GM21447 (cell line): ENCODE results near the gene PRKAG1.
A peak's percentile ranks its signal among the peaks of the same experiment; 100 is the strongest.

Source experiments
- ATAC-seq: cut with Tn5 transposase; IDR thresholded peaks from one replicate; pipeline ENCODE4 v1.9.1; 2021; ENCODE audit not compliant: unreplicated experiment

PRKAG1 gene

DNA sequence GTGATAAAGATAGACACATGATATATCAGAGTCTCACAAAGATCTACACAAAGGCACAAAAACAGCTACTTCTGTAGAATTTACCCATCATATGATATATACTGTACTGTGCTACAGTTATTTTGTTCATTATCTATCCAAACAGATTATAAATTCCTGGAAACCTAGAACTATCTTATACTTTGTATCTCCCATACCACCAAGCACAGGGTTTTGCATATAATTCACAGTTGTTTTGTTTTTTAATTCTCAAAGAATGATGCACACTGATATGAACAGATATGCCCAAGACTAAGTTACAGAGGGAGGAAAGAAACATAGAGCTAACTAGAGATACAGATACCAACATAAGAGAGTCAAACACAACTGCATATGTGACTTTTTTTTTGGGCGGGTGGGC, 3.4 kb downstream of the PRKAG1 start:
- ATAC-seq: no peak

DNA sequence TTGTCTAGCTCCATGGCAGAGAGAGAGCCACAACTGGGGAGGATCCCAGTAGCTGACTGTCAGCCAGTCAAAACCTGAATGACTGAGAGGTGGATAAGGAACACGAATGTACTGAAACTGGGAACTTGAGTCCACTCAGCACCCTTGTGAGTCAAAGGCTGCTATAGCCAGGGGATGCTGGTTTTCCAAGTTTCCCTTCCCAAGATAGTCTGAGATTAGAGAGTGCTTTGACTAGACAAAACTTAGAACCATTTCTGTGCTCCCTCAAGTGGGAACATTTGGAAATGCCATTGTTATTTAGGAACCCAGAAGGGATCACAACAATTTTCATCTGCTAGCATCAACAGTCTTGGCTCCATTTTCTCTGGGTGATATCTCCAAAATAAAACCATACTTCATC, 4.0 kb downstream of the PRKAG1 start:
- ATAC-seq: no peak

DNA sequence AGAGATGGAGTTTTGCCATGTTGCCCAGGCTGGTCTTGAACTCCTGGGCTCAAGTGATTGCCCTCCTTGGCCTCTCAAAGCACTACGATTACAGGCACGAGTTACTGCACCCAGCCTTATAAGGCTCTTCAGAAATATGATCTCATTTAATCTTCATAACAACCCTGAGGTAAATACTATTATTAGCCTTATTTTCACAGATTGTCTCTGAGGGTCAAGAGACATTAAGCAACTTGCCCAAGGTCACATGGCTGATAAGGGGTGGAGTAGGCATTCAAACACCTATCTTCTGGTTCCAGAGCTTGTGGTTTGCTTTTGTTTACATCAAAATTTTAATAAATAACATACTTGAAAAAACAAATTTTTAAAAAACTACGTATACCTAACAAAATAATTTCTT, 5.1 kb downstream of the PRKAG1 start:
- no peak for ATAC-seq

DNA sequence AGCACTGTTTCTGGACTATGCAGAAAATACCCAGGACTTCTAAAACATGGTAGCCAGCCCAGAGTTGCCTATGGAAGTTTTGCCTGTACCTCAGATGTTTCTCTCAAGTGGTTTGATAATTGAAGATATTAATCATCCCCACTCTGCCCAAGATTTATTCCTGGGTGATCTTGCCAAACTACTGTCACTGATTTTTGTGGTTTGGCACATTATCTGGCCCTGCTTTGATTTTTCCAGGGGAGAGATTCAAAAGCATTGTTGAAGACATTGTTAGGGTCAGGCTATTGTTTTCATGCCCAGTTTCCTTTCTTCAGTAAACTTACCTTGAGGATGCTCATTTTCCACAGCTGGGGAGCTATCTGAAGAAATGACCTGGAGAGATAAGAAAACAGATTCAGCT, 5.8 kb downstream of the PRKAG1 start:
- ATAC-seq: no peak

GRCh38 chr12:49010092-49010668, 8.4 kb downstream of the PRKAG1 start:
- ATAC-seq: no peak

- ATAC-seq: no peak
Observed at GRCh38 chr12:49008943-49009342, 9.6 kb downstream of the PRKAG1 start.

GRCh38 chr12:49000346-49000745, 18.2 kb downstream of the PRKAG1 start:
- ATAC-seq: no peak

- no peak for ATAC-seq
Observed at GRCh38 chr12:48999371-49000131, 19.0 kb downstream of the PRKAG1 start, which contains the start of gene DDN. Gene DDN, minus strand, starts transcription at chr12:48999375. Its CDS starts 88 bp downstream, at chr12:48999287.

DNA sequence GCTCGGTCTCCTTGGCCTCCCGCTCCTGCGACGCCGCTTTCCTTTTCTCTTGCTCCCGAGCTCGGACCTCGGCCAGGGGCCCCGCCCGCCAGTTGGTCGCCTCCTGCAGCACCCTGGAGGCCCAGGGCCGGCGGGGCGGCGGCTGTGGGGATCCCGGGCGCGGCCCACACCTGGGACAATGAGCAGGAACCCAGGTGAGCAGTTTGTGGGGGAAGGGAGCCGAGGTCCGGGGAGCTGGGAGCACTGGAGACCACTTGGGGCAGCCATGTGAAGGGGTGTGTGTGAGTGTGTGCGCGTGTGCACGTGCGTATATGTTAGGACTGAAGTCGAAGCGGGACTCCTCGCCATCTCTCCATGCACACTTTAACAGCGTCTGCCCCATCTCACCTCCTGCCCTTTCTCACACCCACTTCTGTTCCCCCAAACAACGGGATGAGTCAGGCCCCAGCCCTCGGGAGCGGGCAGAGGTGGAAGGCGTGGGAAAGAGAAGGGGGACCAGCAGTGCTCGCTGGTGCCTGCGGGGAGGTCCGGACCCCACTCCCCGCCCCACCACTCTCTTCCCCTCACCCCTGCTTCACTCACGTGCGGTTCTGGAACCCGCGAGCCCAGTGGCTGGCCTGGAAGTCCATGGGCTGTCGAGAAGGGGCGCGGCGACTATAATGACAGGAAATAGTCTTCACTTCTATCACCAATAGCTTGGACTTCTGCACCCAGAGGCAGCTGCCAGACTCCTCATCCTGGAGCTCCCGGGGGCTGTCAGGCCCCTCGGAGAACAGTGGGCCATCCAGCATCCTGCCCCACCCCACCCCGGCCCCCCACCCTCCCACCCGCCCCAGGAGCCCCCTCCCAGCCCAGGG, 19.9 kb downstream of the PRKAG1 start:
- ATAC-seq: peak; percentile 14

DNA sequence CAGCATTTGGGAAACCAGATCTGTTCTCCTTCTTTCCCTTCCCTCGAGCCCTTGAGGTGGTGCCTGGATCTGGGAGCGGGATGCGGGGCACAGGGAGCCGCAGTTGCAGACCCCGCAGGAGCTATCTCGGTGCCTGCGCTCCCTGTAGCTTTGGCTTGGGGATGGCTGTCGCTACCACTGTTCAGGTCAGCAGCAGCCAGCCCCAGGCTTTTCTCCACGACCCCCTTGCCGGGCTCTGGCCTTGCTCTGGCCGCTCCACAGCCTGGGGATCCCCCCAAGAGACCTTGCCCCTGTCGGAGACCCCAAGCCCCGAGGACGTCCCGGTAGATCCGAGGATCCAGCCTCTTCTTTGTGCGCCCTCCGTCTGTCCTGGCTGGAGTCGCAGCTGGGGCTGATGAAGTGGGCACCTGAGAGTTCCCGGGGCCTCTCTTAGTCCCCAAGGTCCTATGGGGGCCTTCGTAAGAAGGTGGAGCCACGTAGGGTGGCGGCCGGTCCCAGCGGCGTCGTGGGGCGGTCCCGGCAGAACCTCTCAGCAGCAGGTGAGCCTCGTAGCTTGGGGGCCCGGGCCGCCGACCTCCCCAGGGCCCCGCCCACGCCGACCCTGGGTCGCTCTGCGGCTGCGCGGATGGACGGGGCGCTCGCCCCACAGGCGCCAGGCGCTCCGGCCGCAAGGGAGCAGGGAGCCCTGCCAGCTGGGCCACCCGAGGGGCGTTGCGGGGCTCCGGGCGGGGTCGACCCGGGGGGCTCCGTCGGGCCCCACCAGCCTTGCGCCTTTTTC, 20.7 kb downstream of the PRKAG1 start:
- ATAC-seq: peak; percentile 39

- ATAC-seq: no peak
Observed at GRCh38 chr12:48996794-48997718, 21.5 kb downstream of the PRKAG1 start.

GRCh38 chr12:48995086-48995879, 23.3 kb downstream of the PRKAG1 start:
- ATAC-seq: no peak

- ATAC-seq: no peak
Observed at GRCh38 chr12:48994224-48995085, 24.1 kb downstream of the PRKAG1 start.

- no peak for ATAC-seq
Observed at GRCh38 chr12:48993787-48994186, 24.8 kb downstream of the PRKAG1 start.

DNA sequence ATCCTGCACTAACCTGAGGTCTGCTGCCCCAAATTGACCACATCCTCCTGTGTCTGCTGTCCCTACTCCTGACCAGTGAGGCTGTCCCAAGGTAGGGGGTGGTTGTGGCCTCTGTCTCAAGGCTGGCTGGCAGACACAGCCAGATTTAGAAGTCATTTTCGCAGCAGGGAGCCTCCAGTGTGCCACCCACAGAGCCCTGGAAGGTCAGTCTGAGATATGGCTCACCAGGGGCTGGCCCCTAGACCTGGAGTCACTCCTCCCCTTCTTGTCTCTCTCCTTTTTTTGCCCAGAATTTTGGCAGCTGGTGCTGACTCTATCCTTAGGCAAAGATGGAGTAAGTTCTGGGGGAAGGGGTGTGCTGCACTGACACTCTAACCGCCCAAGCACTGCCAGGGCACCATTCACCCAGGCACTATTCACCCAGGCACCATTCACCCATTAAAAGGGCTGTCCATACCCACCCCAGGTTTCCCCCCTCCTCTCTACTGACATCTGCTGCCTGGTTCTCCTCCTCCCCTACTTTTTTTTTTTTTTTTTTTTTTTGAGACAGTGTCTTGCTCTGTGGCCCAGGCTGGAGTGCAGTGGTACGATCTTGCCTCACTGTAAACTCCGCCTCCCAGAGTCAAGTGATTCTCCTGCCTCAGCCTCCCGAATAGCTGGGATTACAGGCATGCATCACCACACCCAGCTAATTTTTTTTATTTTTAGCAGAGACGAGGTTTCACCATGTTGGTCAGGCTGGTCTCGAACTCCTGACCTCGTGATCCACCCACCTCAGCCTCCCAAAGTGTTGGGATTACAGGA, 27.1 kb downstream of the PRKAG1 start:
- no peak for ATAC-seq

GRCh38 chr12:48990552-48990951, 28.0 kb downstream of the PRKAG1 start:
- ATAC-seq: no peak

DNA sequence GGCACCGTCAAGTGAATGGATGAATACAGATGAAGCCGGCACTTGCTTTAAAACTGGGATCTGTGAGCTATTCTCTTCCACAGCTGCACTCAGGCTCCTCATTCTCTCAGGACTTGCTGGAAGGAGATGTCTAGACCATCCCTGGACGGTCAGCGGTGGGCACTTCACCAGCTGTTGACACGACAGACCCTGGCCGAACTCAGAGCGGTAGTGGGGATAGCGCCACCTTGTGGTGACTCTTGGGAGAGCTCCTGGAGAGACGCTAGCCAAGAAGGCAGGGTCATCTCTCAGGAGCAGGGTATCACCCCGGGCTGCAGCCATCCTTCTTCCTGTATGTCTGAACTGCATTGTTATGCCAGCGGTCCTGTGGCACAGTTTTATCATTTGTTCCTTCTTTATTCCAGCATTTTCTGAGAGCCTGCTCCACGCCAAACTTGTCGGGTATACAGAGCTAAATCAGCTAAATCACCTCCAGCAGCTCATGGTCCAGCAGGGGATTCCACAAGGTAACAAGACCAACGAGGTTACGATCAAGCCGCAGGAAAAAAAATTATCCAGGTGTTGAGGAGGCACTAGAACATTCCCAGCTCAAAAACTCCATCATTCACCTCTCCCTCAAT, 30.4 kb downstream of the PRKAG1 start:
- no peak for ATAC-seq
